ENCODE data around the gene RCN2. TPM values are rescaled to one million over a fixed set of nuclear protein-coding genes. Genes with fewer than 3 reads are reported as not detected.

The RCN2 gene
- total and polyA plus RNA-seq, 2 of the 8 experiments (the other 6 are each of a cell fraction or from before 2014, with no cell fraction given) = 65.6 to 137 TPM

- H4K20me1 ChIP-seq (replicated peaks in 1 of 2; ENCODE audit: control insufficient read depth in 1 of 2, insufficient read depth in 2 of 2, low read length in 2 of 2) = no peaks in the 10 kb centered on the region
- no peak overlapping the region for H4K91ac ChIP-seq (replicated peaks; ENCODE audit: insufficient read length, low read length)
- no peak overlapping the region for H2AK5ac ChIP-seq (ENCODE audit: low read depth, low read length)
- no peak overlapping the region for H3K4me3 ChIP-seq (ENCODE audit: extremely low read depth in 1 of 4, insufficient read depth in 2 of 4, low read depth in 3 of 4, low read length in 4 of 4)
- 79% methylated on average over 3 of the region's 3 CpGs; no CpG with 5 or more reads in 1 of the 2 experiments for WGBS, 2 experiments (ENCODE audit: extremely low coverage in 1 of 2, insufficient coverage in 1 of 2, insufficient read length in 1 of 2, insufficient replicate concordance in 2 of 2, low coverage in 1 of 2, low lambda C conversion rate in 2 of 2, missing lambda C conversion rate in 1 of 2)
- H2BK120ac ChIP-seq (replicated peaks; ENCODE audit: low read depth, low read length) = no peak overlapping the region
- no peak overlapping the region for H2BK15ac ChIP-seq (ENCODE audit: low read length)
- no peak overlapping the region for H3K18ac ChIP-seq (ENCODE audit: extremely low read depth, low read length)
- H3K9ac ChIP-seq (replicated peaks in 1 of 4; ENCODE audit: extremely low read depth in 1 of 4, low read depth in 3 of 4, low read length in 3 of 4) = no peak overlapping the region; a peak in 1 of 7 replicates
- H3K14ac ChIP-seq (ENCODE audit: insufficient read length) = no peak overlapping the region
- DNase-seq (ENCODE audit: low read depth in 1 of 2, low spot score in 2 of 2) (no peak), FAIRE-seq (no peak)
- no peak overlapping the region for H4K8ac ChIP-seq (ENCODE audit: extremely low read depth, insufficient read depth, low read length)
- no peak overlapping the region for H4K5ac ChIP-seq (ENCODE audit: insufficient read length, low read depth, low read length)
- H3K79me2 ChIP-seq (ENCODE audit: control insufficient read depth in 1 of 2, insufficient read depth in 2 of 2, low read length in 2 of 2) = no peaks in the 10 kb centered on the region
- no peaks in the 10 kb centered on the region for H3K79me1 ChIP-seq (ENCODE audit: low read depth, low read length)
- ChIA-PET CTCF (ENCODE audit: partially characterized antibody) (interaction anchor here (1.6 to 2.2 kb wide), 2 partner anchors 13 to 37 kb away, joined by 4 to 6 read pairs; no protein-coding TSS in a partner anchor), POLR2A (ENCODE audit: partially characterized antibody) (no interaction called here)
- H2BK12ac ChIP-seq (ENCODE audit: low read depth, low read length) = no peak overlapping the region
- no peak overlapping the region for H2BK20ac ChIP-seq (ENCODE audit: low read length)
- H3K23ac ChIP-seq (ENCODE audit: insufficient read length) = no peak overlapping the region
- no peaks in the 10 kb centered on the region; a peak in 1 of 7 replicates for H3K27me3 ChIP-seq (replicated peaks in 1 of 4; ENCODE audit: control insufficient read depth in 3 of 4, extremely low read depth in 1 of 4, insufficient read depth in 3 of 4, low read length in 3 of 4)
- H3K23me2 ChIP-seq (ENCODE audit: low read depth, low read length) = no peaks in the 10 kb centered on the region
- H3K56ac ChIP-seq (replicated peaks; ENCODE audit: insufficient read length, low read depth, low read length) = no peak overlapping the region
- no peak overlapping the region for H3K4me2 ChIP-seq (ENCODE audit: insufficient read depth in 1 of 2, low read depth in 2 of 2, low read length in 2 of 2)
- H2BK5ac ChIP-seq (ENCODE audit: low read depth, low read length) = no peak overlapping the region
- TF ChIP-seq JUN (IDR thresholded peaks at IDR 0.05; ENCODE audit: low read depth, low read length) = no peak
- no peak for TF ChIP-seq NRF1 (IDR thresholded peaks at IDR 0.05; ENCODE audit: low read depth, low read length)
- no peak for TF ChIP-seq KDM4A (IDR thresholded peaks at IDR 0.05; ENCODE audit: low read depth, low read length, severe bottlenecking)
- TF ChIP-seq SP1 (IDR thresholded peaks at IDR 0.05; ENCODE audit: low read depth, low read length) = no peak
- no peak for TF ChIP-seq MAX (IDR thresholded peaks at IDR 0.05)
- TF ChIP-seq ZNF274 (IDR thresholded peaks at IDR 0.05; ENCODE audit: borderline replicate concordance, extremely low read depth, low read length) = no peak
- TF ChIP-seq SIN3A (conservative IDR thresholded peaks at IDR 0.05 in 1 of 2, IDR thresholded peaks at IDR 0.05 in 1 of 2; ENCODE audit: low read depth in 1 of 2, low read length in 2 of 2) = no peak
- no peak overlapping the region for H2AFZ ChIP-seq (ENCODE audit: low read length)
- no peak overlapping the region for H3K27ac ChIP-seq (ENCODE audit: low read depth, low read length)
- H3K36me3 ChIP-seq (ENCODE audit: control insufficient read depth in 2 of 4, insufficient read depth in 4 of 4, low read length in 3 of 4) = no peaks in the 10 kb centered on the region
- H3K9me3 ChIP-seq (ENCODE audit: insufficient read depth in 2 of 2, low read depth in 1 of 2, low read length in 1 of 2) = no peaks in the 10 kb centered on the region
- peaks cover 0 to 2% (median 0%) of the 10 kb centered on the region in 4 experiments; a peak in 1 of 7 replicates for H3K4me1 ChIP-seq (replicated peaks in 1 of 4; ENCODE audit: control insufficient read depth in 3 of 4, insufficient read depth in 4 of 4, low read length in 3 of 4)
- H3K4ac ChIP-seq (replicated peaks; ENCODE audit: insufficient read length, low read depth, low read length) = no peak overlapping the region
These were observed 55.2 kb downstream of the RCN2 start for GRCh38 chr15:76986743-76987142.

Data from H1 (cell line).